ENCODE measurements around the gene DAB2IP.

The DAB2IP gene

GRCh38 chr9:121645853-121646807 is 5.3 kb upstream of the DAB2IP start:
- Histone ChIP-seq H3K4me3 (ENCODE audit: low read depth, low read length) (no peak overlapping the region), H3K27ac (ENCODE audit: extremely low read depth, low read depth, low read length) (no peak overlapping the region), H3K4me1 (ENCODE audit: control insufficient read depth, insufficient read depth, low read length) (peaks cover 7% of the 10 kb centered on the region; the same call in 1 of the 2 replicates), H3K9me3 (ENCODE audit: control insufficient read depth, insufficient read depth, low read depth, low read length) (no peaks in the 10 kb centered on the region), H3K36me3 (ENCODE audit: control insufficient read depth in 2 of 2, insufficient read depth in 1 of 2, low read length in 2 of 2) (no peaks in the 10 kb centered on the region)
- TF ChIP-seq PRDM4 (tag by site-specific recombination; IDR thresholded peaks at IDR 0.05) (no peak), ZNF280C (tag by site-specific recombination; IDR thresholded peaks at IDR 0.05) (no peak), ZFHX2 (tag by site-specific recombination; conservative IDR thresholded peaks at IDR 0.05) (no peak), ZNF629 (tag by site-specific recombination; IDR thresholded peaks at IDR 0.05) (no peak), ZEB2 (tag by site-specific recombination; IDR thresholded peaks at IDR 0.05) (no peak), ZNF843 (tag by site-specific recombination; IDR thresholded peaks at IDR 0.05) (no peak), ZNF112 (tag by site-specific recombination; IDR thresholded peaks at IDR 0.05) (no peak), REPIN1 (tag by site-specific recombination; IDR thresholded peaks at IDR 0.05; ENCODE audit: low read depth) (no peak), ZNF133 (tag by site-specific recombination; IDR thresholded peaks at IDR 0.05) (no peak), ZNF571 (tag by site-specific recombination; IDR thresholded peaks at IDR 0.05) (no peak)
- POLR2A ChIA-PET = no interaction called here
- CTCF ChIA-PET = interaction anchor here (1.0 kb wide), 1 partner anchor 38 kb away, joined by 3 read pairs; no protein-coding TSS in a partner anchor

GRCh38 chr9:121646992-121647391 is 4.4 kb upstream of the DAB2IP start:
- H3K4me1 ChIP-seq (ENCODE audit: control insufficient read depth, insufficient read depth, low read length) = peaks cover 7% of the 10 kb centered on the region
- no peak overlapping the region for H3K4me3 ChIP-seq (ENCODE audit: low read depth, low read length)
- ChIA-PET CTCF (interaction anchor here (1.0 kb wide), 1 partner anchor 37 kb away, joined by 3 read pairs; no protein-coding TSS in a partner anchor), POLR2A (no interaction called here)
- no peak overlapping the region for H3K27ac ChIP-seq (ENCODE audit: extremely low read depth, low read depth, low read length)
- no peaks in the 10 kb centered on the region for H3K9me3 ChIP-seq (ENCODE audit: control insufficient read depth, insufficient read depth, low read depth, low read length)
- TF ChIP-seq ZFP69B (tag by site-specific recombination; IDR thresholded peaks at IDR 0.05) (no peak), ZNF747 (tag by site-specific recombination; IDR thresholded peaks at IDR 0.05) (no peak), ZSCAN4 (tag by site-specific recombination; IDR thresholded peaks at IDR 0.05) (no peak), ZNF621 (tag by site-specific recombination; IDR thresholded peaks at IDR 0.05) (no peak), FEZF1 (tag by site-specific recombination; IDR thresholded peaks at IDR 0.05) (no peak), ZBTB21 (tag by site-specific recombination; IDR thresholded peaks at IDR 0.05) (no peak), ZNF211 (tag by site-specific recombination; IDR thresholded peaks at IDR 0.05; ENCODE audit: low read depth) (no peak), ZNF830 (tag by site-specific recombination; IDR thresholded peaks at IDR 0.05; ENCODE audit: low read depth) (no peak), SP3 (tag by site-specific recombination; IDR thresholded peaks at IDR 0.05) (no peak), ELK4 (IDR thresholded peaks at IDR 0.05; ENCODE audit: borderline replicate concordance, low read depth, low read length) (no peak), ZNF555 (tag by site-specific recombination; conservative IDR thresholded peaks at IDR 0.05) (no peak), ZNF777 (tag by site-specific recombination; IDR thresholded peaks at IDR 0.05; ENCODE audit: borderline replicate concordance) (no peak)
- H3K36me3 ChIP-seq (ENCODE audit: control insufficient read depth in 2 of 2, insufficient read depth in 1 of 2, low read length in 2 of 2) = no peaks in the 10 kb centered on the region
